G401.6 (cell line): ENCODE data around the gene SMKR1.
A peak's percentile ranks its signal among the peaks of the same experiment; 100 is the strongest.

Experiments
- FAIRE-seq: peaks from 2 replicates; lab custom pipeline; 2012; peaks lifted over from hg19 to GRCh38; lab: Jason Lieb, UNC

SMKR1 gene

DNA sequence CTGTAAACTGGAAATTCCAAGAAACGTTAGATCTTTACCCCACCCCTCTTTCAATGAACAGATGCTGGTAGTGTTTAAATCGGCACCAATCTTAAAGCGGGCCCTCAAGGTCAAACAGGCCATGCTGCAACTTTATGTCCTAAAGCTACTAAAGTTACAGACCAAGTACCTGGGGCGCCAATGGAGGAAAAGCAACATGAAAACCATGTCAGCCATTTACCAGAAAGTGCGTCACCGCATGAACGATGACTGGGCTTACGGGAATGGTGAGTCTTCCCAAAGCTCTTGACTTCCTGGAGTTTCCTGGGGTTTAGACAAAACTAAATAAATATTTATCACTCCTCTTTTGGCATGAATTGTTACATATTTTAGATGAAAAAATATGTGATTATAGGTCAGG lies 19.6 kb upstream of the SMKR1 start:
- no peak for FAIRE-seq

DNA sequence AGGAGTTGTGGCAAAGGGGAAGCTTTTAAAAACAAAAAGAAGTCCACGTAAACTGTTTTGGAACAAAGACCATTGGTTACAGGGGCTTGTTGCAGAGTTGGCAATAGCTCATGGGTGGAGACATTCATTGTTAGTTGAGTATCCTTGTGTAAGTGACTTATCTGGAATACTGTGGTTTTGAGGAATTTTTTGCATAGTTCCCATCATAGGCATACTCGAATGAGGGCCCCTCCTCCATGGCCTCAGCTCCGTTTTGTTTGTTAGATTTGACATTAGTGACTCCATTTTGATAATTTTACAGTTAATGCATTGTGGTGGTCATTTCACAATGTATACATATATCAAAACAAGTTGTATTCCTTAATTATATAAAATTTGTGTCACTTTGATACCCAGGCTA lies 12.8 kb upstream of the SMKR1 start:
- FAIRE-seq, result no peak

DNA sequence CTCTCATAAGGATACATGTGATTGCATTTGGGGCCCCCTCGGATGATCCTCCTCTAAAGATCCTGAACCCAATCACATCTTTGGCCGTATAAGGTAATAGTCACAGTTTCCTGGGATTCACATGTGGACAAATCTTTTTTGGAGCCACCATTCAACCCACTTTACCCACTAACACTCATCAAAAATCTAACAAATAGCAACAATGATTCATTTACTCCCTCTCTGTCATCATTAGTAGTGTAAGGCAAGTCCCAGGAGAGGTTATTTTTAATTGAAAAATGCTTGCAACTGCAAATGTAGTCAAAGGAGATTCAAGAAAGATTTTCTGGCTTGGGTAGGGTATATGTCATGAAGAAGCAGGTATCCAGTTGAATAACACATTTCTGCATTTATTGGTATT lies 9.9 kb upstream of the SMKR1 start:
- no peak for FAIRE-seq

DNA sequence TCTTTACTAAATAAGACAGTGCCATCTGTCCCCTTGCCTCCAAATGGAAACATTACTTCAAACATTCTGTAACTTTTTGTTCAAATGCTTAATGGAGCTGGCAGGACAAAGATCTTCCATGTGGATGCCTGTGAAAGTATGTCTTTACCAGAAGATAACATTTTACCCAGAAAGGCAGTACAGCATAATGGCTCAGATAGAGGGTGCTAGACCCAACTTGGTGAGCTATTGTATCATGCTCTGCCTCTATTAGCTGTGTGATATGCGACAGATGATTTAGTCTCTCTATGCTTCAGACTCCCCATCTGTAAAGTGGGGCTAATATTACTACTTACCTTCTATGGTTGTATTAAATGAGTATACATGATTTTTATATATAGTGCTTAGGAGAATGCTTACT lies 8.8 kb upstream of the SMKR1 start:
- FAIRE-seq, result no peak

DNA sequence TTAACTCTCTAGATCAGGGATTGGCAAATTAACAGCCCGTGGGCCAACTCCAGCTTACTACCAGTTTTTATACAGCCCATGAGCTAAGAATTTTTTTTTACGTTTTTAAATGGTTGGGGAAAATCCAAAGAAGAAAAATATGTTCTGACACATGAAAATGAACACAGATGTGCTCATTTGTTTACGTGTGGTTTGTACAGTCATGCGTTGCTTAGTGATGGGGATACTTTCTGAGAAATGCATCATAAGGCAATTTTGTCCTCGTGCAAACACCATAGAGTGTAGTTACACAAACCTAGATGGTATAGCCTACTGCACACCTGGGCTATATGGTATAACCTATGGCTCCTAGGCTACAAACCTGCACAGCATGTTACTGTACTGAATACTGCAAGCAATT lies 8.3 kb upstream of the SMKR1 start:
- no peak for FAIRE-seq

DNA sequence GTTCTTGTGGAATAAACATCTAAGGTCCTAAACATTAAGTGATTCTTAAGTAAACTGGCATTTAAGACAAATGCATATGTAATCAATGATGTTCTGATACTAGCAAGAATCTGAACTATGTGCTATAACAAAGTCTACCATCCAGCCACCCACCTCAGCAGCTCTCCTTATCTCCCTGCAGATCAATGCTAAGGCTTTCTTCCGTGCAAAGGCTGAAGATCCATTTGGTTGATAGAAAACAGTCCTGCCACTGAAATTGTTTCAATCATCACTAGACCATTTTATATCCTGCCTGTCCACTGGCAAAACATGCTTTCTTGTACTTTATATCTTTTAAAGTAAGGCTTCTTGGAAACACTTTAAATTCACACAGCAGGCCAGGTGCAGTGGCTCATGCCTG lies 6.3 kb upstream of the SMKR1 start:
- no peak for FAIRE-seq

DNA sequence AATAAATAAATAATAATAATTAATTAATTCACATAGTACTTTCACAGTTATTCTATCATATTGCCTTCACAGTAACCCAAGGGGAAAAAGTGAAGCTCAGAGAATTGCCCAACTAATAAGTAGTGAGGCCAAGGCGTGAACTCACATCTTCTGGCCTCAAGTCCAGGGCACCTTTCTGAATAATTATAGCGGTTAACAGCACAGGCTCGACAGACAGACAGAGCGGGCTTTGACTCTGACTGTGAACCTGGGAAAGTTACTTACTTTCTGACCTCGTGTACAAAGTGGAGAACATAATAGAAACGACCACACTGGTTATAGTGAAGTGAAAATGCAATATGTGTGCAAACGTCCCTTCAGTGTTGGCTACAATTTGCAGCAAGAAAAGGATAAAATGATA lies 5.7 kb upstream of the SMKR1 start:
- FAIRE-seq, result no peak

DNA sequence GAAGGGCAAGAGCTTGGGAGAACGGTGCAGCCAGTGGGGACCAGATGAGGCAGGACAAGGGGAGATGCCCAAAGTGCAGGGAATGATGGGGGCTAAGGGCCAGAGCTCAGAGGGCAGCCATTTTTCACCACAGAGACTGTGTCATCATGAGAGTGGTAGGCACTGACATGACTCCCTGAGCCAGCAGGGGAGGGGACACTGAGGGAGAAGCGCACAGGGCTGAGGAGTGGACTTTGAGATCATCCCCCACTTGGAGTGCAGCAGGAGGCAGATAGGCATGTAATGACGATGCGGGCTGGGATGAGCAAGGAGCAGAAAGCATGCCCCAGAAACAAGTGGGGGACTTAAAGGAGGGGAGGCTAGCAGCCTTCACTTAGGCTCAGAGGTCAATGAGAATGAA lies 5.2 kb upstream of the SMKR1 start:
- FAIRE-seq, result no peak

DNA sequence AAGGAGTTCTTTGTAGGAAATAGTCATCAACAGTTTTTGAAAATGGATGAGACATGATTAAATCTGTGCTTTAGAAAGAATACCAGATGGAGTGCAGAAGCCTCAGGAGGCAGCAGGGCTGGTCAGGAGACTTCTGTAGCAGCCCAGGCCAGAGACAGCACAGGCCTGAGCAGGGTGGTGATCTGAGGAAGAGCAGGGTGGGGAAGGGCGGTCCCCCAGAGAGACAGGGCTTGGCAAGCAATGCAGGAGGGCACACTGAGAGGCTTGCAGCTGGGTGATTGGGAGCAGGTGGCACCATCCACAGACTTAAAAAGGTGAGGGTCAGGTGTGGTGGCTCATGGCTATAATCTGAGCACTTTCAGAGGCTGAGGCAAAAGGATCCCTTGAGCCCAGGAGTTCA lies 4.3 kb upstream of the SMKR1 start:
- no peak for FAIRE-seq

DNA sequence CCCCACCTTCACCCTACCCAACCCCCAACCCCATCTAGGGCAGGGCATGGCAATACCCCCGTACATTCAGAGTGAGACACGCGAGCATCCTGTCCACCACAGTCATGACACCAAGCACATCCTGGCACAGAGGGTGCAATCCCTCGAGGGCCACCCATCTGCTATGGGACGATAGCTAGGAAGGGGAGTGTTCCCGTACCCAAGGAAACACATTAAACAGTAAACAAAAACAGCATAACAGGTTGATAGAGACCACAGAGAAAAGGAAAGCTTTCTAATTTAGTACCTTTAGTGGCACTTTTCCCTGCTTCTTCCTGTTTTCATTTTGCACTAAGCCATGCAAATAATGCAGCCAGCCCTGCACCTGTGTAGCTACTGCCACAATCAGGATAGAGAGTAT lies 2.3 kb upstream of the SMKR1 start:
- FAIRE-seq, result no peak

DNA sequence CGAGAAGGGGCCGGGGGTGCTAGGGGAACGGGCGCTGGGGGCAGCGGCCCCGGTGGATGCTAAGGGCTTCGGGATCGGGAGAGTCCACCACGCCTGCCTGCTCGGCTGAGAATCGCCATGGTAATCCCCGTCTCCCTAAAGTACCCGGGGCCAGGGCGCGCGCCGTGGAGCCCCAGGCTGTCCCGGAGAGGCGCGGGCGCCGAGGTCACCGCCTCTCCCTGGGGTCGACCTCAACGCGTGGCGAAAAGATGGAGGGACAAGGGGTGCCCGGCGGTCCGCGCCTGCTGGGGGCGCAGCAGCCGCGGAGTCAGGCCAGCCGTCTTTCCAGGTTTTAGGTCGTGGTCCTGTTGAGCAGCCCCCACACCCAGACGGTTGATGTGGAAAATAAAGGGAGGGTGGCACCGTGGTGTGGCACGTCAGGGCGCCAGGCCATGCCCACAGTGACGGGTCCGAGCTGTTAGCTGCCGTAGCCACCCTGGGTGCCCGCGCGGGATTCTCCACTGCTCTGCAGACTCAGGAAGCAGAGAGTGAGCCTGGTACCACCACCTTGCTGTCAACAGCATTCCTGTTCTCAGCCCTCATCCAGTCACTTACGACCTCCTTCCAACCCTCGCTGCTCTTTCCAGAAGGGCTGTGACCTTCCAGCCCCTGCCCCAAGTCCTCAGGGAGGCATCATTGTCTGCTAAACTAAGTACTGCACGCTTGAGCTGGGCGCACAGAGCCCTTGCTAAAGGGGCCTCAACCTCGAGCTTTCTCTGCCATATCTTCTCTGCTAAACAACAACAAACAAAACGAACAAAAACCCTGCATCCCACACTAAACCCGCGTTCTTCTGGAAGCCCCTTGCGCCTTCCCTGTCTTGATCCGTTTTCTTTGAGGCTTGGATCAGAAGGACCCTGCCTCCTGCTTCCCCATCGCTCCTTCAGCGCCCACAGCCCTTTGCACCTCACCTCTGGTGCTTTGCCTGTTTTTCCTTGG lies 666 bp downstream of the SMKR1 start:
- no peak for FAIRE-seq

DNA sequence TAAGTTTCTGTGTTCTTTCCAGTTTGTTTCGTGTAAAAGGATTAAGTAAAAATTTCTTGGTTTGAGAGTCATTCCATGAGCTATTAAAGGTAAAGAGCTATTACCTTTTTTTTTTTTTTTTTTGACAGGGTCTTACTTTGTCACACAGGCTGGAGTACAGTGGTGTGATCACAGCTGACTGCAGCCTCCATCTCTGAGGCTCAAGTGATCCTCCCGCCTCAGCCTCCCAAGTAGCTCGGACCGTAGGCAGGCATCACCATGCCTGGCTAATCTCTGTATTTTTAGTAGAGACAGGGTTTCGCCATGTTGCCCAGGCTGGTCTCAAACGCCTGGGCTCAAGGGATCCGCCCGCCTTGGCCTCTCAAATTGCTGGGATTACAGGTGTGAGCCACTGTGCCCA lies 1.4 kb downstream of the SMKR1 start:
- FAIRE-seq, result no peak

DNA sequence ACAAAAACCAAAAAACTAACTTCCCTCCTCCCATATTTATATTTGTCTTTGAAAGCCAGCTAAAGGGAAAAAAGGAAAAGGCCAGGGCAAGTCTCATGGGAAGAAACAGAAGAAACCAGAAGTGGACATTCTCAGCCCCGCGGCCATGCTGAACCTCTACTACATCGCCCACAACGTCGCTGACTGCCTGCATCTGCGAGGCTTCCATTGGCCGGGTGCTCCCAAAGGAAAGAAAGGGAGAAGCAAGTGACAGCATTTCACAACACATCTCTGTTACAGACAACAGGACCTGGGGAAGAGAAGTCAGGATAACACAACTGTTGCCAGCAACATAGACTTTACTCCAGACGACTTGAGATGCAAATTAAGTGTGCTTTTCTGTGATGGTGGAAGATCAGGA lies 9.9 kb downstream of the SMKR1 start:
- FAIRE-seq, result no peak

DNA sequence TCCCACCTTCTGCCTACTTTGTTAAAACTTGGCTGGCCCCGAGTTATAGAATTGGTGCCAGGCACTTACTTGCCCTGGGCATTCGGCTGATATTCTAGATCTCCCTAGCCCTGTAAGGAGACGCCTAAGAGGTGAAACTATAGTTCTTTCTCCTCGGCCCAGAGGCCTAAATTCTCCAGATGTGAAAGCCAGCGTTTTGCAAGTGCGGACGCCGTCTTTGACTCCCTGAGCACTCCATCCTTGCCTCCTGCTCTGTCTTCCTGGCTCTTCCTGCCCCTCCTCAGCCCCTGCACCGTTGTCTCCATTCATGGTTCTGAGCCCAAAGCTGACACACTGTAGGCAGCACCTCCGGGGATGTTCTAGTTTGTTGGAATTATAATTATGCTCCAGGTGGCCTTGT lies 11.2 kb downstream of the SMKR1 start:
- FAIRE-seq, result no peak

DNA sequence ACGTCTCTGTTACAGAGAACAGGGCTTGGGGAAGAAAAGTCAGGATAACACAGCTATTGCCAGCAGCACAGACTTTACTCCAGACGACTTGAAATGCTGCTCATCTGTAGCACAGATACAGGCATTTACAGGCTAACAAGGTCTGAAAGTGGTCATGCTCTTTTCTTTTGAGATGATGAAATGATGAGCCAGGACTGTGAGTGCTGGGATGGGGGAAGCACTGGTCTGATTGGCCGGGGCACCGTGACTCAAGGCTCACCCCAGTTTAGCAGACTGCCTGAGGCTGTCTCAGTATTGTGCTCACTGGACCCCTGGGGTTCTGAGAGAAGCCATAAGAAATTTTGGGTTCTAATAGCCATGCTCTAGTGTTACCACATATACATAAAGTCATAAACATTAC lies 12.4 kb downstream of the SMKR1 start:
- no peak for FAIRE-seq

DNA sequence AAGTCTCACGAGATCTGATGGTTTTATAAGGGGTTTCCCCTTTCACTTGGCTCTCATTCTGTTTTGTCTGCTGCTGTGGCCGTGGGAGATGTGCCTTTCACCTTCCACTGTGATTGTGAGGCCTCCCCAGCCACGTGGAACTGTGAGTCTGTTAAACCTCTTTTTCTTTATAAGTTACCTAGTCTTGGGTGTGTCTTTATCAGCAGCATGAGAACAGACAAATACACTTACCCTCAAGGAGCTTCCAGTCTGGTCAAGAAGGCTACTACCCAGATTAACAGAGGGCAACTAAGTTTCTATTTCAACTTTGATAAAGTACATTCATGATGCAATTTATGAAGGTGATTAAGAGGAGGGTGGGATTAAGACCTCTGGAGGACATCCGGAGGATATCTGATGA lies 13.1 kb downstream of the SMKR1 start:
- FAIRE-seq, result no peak

DNA sequence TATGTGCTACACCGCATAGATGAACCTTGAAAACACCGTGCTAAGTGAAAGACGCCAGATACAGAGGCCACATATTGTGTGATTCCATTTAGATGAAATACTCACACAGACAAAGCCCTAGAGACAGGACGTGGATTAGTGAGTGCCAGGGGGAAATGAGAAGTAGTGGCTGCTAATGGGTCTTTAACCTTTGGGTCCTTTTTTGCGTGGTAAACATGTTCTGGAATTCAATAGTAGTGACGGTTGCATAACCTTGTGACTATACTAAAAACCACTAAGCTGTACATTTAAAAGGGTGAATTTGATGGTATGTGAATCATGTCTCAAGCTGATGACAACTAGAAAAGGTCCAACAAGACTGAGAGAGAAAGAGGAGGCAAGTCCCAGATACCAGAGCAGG lies 15.6 kb downstream of the SMKR1 start:
- no peak for FAIRE-seq

DNA sequence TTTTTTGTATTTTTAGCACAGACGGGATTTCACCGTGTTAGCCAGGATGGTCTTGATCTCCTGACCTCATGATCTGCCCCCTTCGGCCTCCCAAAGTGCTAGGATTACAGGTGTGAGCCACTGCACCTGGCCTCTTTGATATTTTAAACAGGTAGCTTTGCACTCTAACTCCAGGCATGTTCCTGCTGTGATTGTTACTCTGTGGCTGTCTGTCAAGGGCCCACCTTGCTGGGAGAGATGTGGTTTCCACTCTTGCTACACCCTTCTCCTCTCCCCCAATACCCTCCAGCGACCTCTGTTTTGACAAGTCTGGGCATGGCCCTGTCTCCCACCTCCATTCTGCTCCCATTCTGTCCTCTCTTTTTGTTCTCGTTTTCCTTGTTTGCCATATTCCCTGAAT lies 17.1 kb downstream of the SMKR1 start:
- FAIRE-seq, result no peak

DNA sequence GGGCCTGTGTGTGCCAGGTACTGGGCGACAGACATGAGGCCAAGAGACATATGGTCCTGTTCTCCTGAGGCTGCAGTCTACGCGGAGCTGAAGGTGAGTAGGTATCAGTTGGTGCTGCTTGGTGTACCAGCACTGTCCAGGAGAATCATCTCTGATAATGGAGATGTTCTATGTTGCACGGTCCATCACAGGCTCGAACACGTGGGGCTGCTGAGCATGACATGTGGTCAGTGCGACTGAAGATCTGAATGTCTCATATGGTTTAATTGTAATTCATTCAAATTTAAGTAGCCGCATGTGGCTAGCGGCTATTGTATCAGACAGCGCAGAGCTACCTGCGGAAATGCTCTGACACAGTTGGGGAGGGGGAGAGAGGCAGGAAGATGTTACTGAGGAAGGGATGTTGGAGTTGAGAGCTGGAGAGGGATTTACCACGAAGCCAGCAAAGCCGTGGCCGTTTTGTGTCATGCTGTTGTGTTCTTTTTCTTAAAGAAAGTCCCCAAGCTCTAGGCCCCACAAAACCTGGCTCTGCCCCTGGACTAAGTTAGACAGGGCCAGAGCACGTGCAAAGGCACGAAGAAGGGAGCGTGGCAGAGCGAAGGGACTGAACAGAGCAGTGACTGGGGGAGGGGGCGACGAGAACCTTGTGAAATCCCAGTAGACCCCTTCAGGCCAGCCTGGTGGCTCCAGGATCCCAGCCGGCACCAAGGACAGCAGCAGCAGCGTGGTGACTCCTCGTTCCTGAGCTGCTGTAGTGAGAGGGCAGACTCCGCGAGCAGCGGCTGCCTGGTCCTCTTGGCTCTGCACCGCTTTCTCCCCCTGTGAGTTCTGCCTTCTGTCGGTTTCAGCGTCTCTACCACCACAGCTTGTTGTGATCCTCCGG lies 20.0 kb downstream of the SMKR1 start:
- FAIRE-seq, result no peak

DNA sequence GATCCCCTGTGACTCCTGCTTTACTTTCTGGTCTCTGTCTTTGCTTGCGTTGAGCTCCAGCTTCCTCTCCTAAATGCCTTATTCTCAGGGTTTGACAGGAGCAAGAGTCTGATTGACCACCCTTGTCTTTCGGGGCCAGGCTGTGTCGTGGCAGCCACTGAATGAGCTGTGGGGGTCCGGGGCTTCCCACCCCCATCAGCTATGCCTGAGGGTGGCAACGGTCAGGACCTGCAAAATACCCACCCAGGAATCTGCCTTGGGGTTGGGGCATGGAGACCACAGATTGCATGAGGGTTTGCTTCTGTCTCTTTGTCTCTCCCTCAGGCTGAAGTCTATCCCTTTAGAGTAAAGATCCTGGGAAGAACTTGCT lies 20.6 kb downstream of the SMKR1 start:
- FAIRE-seq, result no peak

DNA sequence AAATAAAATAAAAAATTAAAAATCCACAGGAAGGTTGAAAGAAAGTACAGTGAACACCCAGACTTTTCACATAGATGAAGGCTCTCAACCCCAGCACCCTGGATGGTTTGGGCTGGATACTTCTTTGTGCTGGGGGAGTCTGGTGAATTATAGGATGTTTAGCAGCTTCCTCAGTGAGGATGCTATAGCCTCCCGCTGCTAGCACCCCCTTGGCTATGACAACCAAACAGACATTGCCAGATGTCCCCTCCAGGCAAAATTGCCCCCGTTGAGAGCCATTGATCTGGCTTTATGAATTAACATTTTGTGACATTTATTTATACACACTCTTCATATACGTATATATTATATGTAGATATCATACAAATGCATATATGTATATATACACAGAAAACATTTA lies 21.6 kb downstream of the SMKR1 start:
- no peak for FAIRE-seq

DNA sequence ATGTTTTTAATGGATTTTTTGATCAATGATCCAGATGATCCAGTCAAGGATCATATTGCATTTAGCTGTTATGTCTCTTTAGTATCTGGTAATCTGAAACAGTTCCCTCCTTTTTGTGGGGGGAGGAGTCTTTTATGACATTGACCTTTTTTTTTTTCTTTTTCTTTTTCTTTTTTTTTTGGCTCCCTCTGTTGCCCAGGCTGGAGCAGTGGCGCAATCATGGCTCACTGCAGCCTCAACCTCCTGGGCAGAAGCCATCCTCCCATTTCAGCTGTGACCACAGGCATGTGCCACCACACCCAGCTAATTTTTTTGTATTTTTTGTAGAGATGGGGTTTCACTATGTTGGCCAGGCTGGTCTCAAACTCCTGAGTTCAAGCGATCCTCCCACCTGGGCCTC lies 22.1 kb downstream of the SMKR1 start:
- FAIRE-seq, result peak; percentile 47

DNA sequence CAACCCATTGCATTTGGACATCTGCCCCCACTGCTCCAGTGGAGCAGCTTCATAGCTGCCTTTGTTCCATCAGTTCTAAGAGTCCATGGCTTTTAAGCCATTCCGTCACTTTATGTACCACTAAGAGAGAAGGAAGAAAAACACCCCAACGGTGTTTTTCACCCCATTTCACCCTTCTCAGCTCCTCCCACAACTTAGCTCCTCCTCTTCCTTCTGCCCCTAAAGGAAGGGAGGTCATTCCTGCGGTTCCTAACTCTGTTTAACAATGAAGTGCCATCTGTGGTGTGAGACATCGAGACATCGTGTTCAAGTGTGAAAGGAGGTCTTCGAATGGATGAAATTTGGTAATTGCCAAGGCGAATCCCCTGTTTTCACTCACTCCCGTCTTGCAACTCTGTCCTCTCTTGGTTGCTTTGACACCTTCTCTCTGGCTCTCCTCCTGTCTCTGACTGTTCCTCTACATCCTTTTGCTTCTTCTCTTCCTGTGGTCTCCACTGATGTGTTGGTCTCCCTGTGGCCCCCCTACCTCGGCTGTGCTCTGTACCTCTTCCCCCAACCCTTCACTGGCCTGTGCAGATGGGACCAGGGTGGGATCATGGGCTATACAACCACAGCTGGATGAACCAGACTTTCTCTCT lies 23.0 kb downstream of the SMKR1 start:
- FAIRE-seq, result no peak
